ENCODE results near the gene ADGRV1.

ADGRV1 gene

DNA sequence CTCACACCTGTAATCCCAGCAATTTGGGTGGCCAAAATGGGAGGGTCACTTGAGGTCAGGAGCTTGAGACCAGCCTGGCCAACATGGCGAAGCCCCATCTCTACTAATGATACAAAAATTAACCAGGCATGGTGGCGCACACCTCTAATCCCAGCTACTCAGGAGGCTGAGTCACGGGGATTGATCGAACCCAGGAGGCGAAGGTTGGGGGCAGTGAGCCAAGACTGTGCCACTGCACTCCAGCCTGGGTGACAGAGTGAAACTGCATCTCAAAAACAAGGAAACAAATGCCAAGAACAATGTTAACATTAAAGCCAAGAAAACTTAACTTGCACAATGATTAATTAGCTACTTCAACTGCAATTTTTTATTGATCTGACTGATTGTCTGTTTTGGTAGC lies 621.9 kb downstream of the ADGRV1 start:
- no peak for DNase-seq

DNA sequence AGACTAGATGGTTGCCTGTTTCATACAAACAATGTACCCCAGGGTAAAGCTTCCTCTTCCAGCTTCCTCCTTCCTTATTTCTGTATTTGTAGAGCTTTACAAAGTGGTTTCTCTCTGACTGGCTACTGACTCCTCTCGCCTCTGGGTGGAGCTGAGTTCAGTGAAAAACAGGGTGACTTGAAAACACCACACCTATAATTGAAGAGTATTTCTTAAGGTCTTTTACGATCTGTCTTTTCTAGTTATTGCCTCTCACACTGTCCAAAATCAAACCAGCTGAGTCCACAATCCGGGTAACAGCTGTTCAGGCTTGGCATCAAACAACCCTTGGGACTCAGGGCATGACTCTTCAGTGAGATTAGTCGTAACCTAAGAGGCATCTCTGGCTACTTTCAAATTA lies 624.2 kb downstream of the ADGRV1 start:
- DNase-seq = no peak

DNA sequence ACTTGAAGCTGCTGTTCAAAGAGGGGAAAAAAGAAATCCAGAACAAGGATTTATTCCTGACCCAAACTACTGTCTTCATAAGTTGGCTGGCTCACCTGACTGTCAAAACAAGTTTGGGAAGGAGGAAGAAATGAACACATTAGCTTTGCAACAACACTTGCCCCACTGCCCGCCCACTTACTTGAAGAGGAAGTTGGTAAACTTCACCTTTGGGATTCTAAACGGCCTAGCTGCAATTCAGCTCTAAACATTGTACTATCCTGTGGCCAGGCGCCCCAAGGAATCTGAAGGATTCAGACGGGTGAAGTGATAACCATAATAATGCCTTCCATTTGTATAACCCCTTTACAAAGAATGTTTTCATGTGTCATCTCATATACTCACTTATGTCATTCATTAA lies 625.1 kb downstream of the ADGRV1 start:
- DNase-seq = no peak

DNA sequence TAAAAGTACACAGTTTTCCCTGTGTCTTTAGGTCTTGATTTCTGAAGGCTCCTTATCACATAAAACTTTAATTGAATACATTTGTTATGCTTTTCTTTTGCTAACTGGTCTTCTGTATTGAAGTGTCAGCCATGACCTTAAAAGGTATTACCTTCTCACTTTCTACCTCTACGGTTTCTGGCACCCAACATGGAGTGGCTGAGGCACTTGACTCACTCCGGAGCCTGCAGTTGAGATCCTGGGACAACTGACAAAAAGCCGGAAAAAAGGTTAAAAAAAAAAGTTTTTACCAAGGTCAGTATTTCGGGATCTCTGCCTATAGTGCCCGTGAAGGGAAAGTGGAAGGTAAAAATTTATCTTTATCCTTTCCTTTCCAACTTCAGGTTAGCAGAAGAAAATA lies 627.5 kb downstream of the ADGRV1 start:
- no peak for DNase-seq

DNA sequence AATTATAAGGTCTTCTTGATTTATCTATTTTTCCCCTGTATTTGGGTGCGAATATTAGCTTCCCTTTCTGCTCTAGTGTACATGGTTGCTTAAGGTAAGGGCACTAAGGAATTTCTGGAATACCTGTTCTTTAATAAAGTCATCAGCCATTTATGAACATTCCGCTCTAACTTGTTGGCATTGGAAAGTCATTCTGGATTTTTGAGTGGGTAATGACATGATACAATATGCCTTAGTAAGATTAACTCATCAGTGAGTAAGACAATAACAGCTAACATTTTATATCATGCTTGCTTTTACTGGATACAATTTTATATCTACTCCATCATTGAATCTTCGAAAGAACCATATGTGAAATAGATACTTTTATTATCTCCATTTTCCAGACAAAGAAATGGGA lies 628.4 kb downstream of the ADGRV1 start:
- no peak for DNase-seq

DNA sequence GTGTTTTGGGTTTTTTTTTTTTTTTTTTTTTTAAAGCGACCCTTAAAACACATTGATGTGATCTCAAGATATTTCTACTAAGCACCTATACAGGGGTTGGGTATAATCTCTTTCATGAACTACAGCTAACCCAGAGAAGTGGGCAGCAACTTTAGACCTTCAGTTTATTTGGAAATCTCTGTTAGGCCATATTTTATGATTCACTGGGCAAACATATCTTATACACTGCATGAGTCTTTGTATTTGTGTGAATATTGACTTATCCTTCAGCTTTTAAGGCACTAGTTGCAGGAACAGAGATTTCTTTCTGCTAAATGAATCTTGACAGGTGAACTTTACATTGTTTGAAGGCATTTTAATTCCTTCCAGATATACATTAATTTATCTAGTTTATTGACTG lies 630.2 kb downstream of the ADGRV1 start:
- DNase-seq = no peak

DNA sequence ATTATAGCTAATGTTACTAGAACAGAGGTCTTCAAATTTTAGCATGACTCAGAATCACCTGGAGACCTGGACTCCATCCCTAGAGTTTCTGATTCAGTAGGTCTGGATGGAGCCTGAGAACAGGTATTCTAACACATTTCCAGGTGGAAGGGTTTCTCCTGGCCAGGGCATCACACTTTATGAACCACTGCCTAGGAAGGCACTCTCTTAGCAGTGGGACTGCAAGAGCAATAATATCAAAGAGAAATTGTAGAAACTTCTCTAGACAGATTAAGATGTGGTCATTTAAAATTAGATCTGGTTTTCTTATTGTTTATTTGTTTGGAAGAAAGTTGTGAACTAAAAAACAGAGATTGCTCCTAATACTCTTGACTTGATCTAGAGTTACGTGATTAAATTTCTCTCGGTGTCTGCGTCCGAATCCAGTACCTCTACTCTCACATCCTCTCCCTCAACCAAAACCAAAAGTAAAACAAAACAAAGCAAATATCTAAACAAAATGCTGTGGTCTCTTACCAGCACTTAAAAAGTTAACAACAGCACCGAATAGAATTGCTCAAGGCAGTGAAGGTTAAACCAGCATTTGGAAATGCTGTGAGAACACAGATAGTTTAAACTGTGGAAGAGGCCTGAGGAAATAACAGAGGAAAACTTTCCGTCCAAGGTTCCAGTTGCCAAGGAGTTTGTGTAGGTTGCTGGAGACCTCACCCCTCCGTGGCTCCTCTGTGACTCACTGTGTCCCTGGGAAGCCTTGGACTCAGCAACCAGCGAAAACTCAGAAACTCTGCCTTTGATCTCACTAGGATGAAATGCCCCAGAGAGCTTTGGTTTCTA lies 631.1 kb downstream of the ADGRV1 start:
- DNase-seq = no peak

DNA sequence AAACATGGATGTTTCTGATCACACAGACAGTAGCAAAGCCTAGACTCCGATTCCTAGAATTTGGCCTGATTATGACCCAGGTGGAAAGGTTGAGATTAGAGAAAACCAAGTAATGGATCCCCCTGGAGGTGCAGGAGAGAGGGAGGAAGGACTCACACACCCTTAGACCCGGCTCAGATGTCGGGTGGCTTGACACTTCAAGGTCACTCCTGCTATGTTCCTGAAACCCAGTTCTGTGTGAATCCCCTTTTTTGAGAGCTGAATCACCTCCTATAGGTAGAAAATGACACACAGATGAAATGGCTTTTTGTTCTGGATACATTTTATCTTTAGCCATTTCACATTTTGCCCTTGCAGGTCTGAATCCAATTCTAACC lies 631.7 kb downstream of the ADGRV1 start:
- no peak for DNase-seq

DNA sequence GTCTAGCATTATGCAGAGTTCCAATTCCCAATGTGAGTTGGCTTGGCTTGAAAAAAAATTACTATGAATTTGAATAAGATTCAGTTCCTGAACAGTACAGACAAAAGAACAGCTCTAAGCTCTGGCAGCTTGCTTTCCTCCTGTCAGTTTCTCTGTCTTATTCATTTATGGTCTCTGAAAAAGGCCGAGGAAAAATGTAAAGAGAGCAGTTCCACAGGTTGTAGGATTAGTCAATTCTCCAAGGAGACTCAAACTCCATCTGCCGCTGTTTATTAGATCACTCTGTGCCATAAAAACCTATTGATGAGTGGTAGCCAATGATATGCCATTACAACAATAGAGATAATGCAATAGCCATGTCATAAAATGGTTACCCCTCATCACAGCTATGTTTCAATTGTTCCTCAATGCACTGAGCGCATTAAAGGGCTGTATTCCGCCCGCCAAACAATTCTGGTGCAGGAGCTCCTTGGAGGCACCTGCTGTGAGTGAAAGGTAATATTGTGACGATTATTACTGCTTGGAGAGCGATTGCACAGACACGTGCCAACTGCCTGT lies 636.3 kb downstream of the ADGRV1 start:
- DNase-seq = no peak

DNA sequence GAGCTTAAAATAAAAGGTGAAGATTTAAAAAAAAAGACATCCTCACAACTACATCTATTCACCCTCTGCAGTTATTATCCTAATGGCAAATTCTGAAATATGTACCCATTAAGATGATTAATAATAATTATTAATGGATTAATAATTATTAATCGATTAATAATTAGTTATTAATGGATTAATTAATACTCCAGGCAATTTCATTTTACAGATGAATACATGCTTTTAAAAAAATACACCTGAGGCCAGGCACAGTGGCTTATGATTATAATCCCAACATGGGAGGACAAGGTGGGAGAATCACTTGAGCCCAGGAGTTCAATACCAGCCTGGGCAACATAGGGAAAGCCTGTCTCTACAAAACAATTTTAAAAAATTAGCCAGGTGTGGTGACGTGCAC lies 642.1 kb downstream of the ADGRV1 start:
- no peak for DNase-seq

DNA sequence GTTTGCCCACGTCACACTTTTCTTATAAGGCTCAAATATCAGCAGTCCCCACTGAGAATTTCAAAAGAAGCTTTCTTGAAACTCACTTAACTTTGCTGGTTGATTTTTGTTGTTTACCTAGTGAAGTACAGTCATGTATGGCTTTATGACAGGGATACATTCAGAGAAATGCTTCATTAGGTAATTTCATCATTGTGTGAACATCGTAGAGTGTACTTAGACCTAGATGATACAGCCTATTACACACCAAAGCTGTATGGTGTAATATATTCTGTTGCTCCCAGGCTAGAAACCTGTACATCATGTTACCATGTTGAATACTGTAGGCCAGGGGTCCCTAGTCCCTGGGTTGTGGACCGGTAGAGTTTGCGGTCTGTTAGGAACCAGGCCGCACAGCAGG lies 647.5 kb downstream of the ADGRV1 start:
- no peak for DNase-seq

DNA sequence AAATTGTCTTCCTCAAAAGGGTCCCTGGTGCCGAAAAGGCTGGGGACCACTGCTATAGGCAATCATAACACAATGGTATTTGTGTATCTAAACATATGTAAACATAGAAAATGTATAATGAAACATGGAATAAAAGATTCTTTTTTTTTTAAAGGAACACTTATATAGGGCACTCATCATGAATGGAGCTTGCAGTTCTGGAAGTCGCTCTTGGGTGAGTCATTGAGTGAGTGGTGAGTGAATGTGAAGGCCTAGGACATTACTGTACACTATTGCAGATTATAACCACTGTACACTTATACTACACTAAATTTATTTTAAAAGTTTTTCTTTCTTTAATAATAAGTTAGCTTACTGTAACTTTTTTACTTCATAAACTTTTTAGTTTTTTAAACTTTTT lies 648.1 kb downstream of the ADGRV1 start:
- no peak for DNase-seq

DNA sequence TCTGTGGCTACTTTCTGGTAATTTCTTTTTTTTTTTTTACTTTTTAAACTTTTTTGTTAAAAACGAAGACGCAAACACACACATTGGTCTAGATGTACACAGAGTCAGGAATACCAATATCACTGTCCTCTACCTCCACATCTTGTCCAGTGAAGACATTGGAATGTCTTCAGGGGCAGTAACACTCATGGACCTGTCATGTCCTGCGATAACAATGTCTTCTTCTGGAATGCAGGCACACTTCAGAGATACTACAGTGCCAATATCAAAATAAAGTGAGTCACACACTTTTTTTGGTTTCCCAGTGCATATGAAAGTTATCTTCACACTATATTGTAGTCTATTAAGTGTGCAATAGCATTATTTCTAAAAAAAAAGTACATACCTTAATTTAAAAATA lies 648.7 kb downstream of the ADGRV1 start:
- DNase-seq = no peak

DNA sequence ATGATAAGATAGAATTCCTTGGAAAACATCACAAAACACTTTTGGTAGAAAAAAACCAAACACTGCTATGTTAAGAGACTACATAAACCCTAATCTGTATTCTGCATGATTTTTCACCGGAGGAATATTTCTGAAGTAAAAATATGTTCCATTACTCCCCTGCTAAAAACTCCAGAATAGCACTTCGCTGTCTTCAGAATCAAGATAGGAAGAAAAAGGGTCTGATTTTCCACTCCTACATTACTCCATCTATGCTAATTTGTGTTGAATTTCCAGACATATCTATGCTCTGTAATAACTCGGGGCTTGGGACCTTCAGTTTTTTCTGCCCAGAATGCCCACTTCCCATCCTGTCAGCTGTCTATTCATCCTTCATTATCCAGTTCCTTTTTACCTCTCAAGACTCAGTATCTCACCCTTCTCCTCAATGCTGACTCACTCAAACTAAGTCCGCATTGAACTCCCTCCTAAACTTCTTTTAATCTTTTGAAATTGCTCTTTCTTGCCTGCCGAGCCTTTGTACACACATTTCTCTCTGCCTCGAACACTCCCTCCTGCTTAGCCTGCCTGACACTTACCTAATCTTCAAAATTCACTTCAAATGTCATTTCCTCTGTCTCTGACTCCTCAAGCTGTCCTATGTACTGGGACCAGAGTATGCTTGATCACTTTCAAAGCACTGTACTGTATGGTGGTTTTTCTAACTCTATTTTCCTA lies 653.6 kb downstream of the ADGRV1 start:
- no peak for DNase-seq

DNA sequence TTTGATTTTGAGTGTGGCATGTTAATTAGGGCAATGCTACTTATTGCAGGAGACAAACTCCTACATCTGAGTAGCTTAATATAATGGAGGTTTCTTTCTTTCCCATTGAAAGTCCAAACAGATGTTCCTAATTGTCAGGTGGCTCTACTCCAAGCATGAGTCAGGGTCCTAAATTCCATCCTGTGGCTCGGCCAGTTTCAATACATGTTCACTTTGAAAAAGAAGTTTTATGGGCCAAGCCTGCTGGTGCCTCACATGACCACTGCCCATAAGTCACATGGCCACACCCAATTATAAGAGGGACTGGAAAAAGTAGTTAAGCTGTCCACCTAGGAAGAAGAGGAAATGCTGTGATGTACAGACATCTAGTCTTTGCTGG lies 654.1 kb downstream of the ADGRV1 start:
- no peak for DNase-seq

Data from stimulated activated CD4-positive, alpha-beta T cell treated with anti-CD3 and anti-CD28 coated beads, Interleukin-2, amount 100 ng/mL, for 24 hours (primary cell).